Measurements from ENCODE around the gene VGLL4. TPM values are rescaled to one million over a fixed set of nuclear protein-coding genes. Genes with fewer than 3 reads are reported as not detected.
"Not testable (repeated sequence)": the region's sequence is repeated elsewhere in the genome, so short reads cannot be mapped to it uniquely, and the experiment has no call there.

The VGLL4 gene
- polyA plus RNA-seq, 1 donor (not counting 4 experiments of a cell fraction or from before 2014, with no cell fraction given): 32.6 TPM

- H3K9ac ChIP-seq (ENCODE audit: control insufficient read depth, extremely low read depth, insufficient read depth, low read length): no peak overlapping the region
- peaks cover 1 to 2% of the 10 kb centered on the region in 2 experiments for H3K36me3 ChIP-seq (ENCODE audit: control insufficient read depth in 2 of 2, extremely low read depth in 1 of 2, insufficient read depth in 2 of 2, low read length in 2 of 2)
- peaks cover 64% of the 10 kb centered on the region for H3K79me2 ChIP-seq (ENCODE audit: control insufficient read depth, insufficient read depth, low read length)
- DNase-seq (ENCODE audit: low read depth, low spot score) (no peak), FAIRE-seq (no peak)
- H3K4me2 ChIP-seq (ENCODE audit: control insufficient read depth, extremely low read depth, insufficient read depth, low read depth, low read length): no peak overlapping the region
- no peaks in the 10 kb centered on the region for H4K20me1 ChIP-seq (ENCODE audit: control insufficient read depth, extremely low read depth, insufficient read depth, low read length)
- H3K9me3 ChIP-seq (ENCODE audit: control insufficient read depth, low read depth, low read length): no peaks in the 10 kb centered on the region
- peaks cover 13% of the 10 kb centered on the region for H3K9me1 ChIP-seq (ENCODE audit: control insufficient read depth, extremely low read depth, insufficient read depth, low read length)
- peaks cover 33% of the 10 kb centered on the region for H3K4me1 ChIP-seq (ENCODE audit: control insufficient read depth, extremely low read depth, insufficient read depth, low read length)
- H3K27me3 ChIP-seq (ENCODE audit: control insufficient read depth, extremely low read depth, insufficient read depth, low read length): no peaks in the 10 kb centered on the region
- no peak overlapping the region for H3K27ac ChIP-seq (ENCODE audit: control insufficient read depth, insufficient read depth, low read length)
- dilution Hi-C loops (cut with MboI; ENCODE audit: extremely low pct_ligation_motif_present, low sequenced_read_pairs): no loop called here
- no peak overlapping the region for H3K4me3 ChIP-seq (ENCODE audit: control insufficient read depth in 2 of 3, extremely low read depth in 1 of 3, insufficient read depth in 2 of 3, low read depth in 1 of 3, low read length in 3 of 3)
- TF ChIP-seq CTCF (optimal IDR thresholded peaks at IDR 0.05 in 1 of 3, IDR thresholded peaks at IDR 0.05 in 1 of 3, conservative IDR thresholded peaks at IDR 0.05 in 1 of 3; ENCODE audit: extremely low read depth in 1 of 3, insufficient read depth in 2 of 3, low read length in 3 of 3) (no peak), EZH2 (IDR thresholded peaks at IDR 0.05; ENCODE audit: low read length) (no peak)
- no peak overlapping the region for H2AFZ ChIP-seq (ENCODE audit: control insufficient read depth, low read length)
Measured at GRCh38 chr3:11596387-11596786, 47.3 kb downstream of the VGLL4 start.

DNA sequence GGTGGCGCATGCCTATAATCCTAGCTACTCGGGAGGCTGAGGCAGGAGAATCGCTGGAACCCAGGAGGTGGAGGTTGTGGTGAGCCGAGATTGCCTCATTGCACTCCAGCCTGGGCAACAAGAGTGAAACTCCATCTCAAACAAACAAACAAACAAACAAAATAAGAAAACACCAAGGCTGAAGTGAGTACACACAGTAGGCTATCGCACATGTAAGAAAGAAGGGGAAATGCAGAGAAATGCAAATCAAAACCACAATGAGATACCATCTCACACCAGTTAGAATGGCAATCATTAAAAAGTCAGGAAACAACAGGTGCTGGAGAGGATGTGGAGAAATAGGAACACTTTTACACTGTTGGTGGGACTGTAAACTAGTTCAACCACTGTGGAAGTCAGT lies 48.7 kb downstream of the VGLL4 start:
- H3K4me2 ChIP-seq (ENCODE audit: control insufficient read depth, extremely low read depth, insufficient read depth, low read depth, low read length); FAIRE-seq; H3K27ac ChIP-seq (ENCODE audit: control insufficient read depth, insufficient read depth, low read length); H3K36me3 ChIP-seq (ENCODE audit: control insufficient read depth in 2 of 2, extremely low read depth in 1 of 2, insufficient read depth in 2 of 2, low read length in 2 of 2); H4K20me1 ChIP-seq (ENCODE audit: control insufficient read depth, extremely low read depth, insufficient read depth, low read length); DNase-seq (ENCODE audit: low read depth, low spot score); H2AFZ ChIP-seq (ENCODE audit: control insufficient read depth, low read length); H3K4me3 ChIP-seq (ENCODE audit: control insufficient read depth in 2 of 3, extremely low read depth in 1 of 3, insufficient read depth in 2 of 3, low read depth in 1 of 3, low read length in 3 of 3); H3K9ac ChIP-seq (ENCODE audit: control insufficient read depth, extremely low read depth, insufficient read depth, low read length); H3K9me3 ChIP-seq (ENCODE audit: control insufficient read depth, low read depth, low read length); dilution Hi-C loops (cut with MboI; ENCODE audit: extremely low pct_ligation_motif_present, low sequenced_read_pairs); H3K27me3 ChIP-seq (ENCODE audit: control insufficient read depth, extremely low read depth, insufficient read depth, low read length): not testable (repeated sequence)
- Histone ChIP-seq H3K9me1 (ENCODE audit: control insufficient read depth, extremely low read depth, insufficient read depth, low read length) (peaks cover 10% of the 10 kb centered on the region), H3K79me2 (ENCODE audit: control insufficient read depth, insufficient read depth, low read length) (peaks cover 76% of the 10 kb centered on the region), H3K4me1 (ENCODE audit: control insufficient read depth, extremely low read depth, insufficient read depth, low read length) (peaks cover 30% of the 10 kb centered on the region)

- no peak for DNase-seq (ENCODE audit: low read depth, low spot score)
- no peak for TF ChIP-seq CTCF (optimal IDR thresholded peaks at IDR 0.05 in 1 of 3, IDR thresholded peaks at IDR 0.05 in 1 of 3, conservative IDR thresholded peaks at IDR 0.05 in 1 of 3; ENCODE audit: extremely low read depth in 1 of 3, insufficient read depth in 2 of 3, low read length in 3 of 3)
- TF ChIP-seq EZH2 (IDR thresholded peaks at IDR 0.05; ENCODE audit: low read length): no peak
- no peak overlapping the region for H3K4me2 ChIP-seq (ENCODE audit: control insufficient read depth, extremely low read depth, insufficient read depth, low read depth, low read length)
- no peak for FAIRE-seq
- peaks cover 84% of the 10 kb centered on the region for H3K79me2 ChIP-seq (ENCODE audit: control insufficient read depth, insufficient read depth, low read length)
- H4K20me1 ChIP-seq (ENCODE audit: control insufficient read depth, extremely low read depth, insufficient read depth, low read length): no peaks in the 10 kb centered on the region
- H3K4me1 ChIP-seq (ENCODE audit: control insufficient read depth, extremely low read depth, insufficient read depth, low read length): peaks cover 26% of the 10 kb centered on the region
- H3K27ac ChIP-seq (ENCODE audit: control insufficient read depth, insufficient read depth, low read length): no peak overlapping the region
- dilution Hi-C loops (cut with MboI; ENCODE audit: extremely low pct_ligation_motif_present, low sequenced_read_pairs): no loop called here
- H2AFZ ChIP-seq (ENCODE audit: control insufficient read depth, low read length): no peak overlapping the region
- no peaks in the 10 kb centered on the region for H3K9me3 ChIP-seq (ENCODE audit: control insufficient read depth, low read depth, low read length)
- no peaks in the 10 kb centered on the region for H3K27me3 ChIP-seq (ENCODE audit: control insufficient read depth, extremely low read depth, insufficient read depth, low read length)
- no peak overlapping the region for H3K9ac ChIP-seq (ENCODE audit: control insufficient read depth, extremely low read depth, insufficient read depth, low read length)
- H3K36me3 ChIP-seq (ENCODE audit: control insufficient read depth in 2 of 2, extremely low read depth in 1 of 2, insufficient read depth in 2 of 2, low read length in 2 of 2): peaks cover 2 to 3% of the 10 kb centered on the region in 2 experiments
- H3K4me3 ChIP-seq (ENCODE audit: control insufficient read depth in 2 of 3, extremely low read depth in 1 of 3, insufficient read depth in 2 of 3, low read depth in 1 of 3, low read length in 3 of 3): no peak overlapping the region
- peaks cover 10% of the 10 kb centered on the region for H3K9me1 ChIP-seq (ENCODE audit: control insufficient read depth, extremely low read depth, insufficient read depth, low read length)
Measured at GRCh38 chr3:11593318-11594034, 50.2 kb downstream of the VGLL4 start.

Measured in keratinocyte (primary cell).